Measurements from ENCODE around the gene ART4.

The ART4 gene

GRCh38 chr12:14841761-14842160 is 1.6 kb downstream of the ART4 start:
- no peak overlapping the region for H2AFZ ChIP-seq (ENCODE audit: low read depth)

DNA sequence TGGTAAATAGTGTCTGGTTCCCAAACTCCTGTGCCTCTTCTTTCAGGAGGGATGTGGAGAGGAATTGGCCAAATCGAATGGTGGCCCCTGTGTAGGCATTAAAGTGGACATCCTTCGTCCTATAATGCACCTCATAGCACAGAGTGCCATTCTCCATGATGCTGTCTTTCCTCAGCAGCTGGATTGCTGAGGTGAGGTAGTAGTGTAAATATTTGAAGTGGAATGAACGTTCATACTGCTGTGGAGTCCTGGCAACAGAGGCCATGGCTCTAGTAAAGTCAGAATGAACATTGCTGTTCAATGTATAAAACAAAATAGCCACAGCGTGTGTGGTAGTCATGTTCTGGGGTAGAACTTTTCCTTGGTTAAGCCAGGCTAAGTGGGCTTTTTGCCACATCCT is 2.7 kb downstream of the ART4 start:
- no peaks in the 10 kb centered on the region for H3K27me3 ChIP-seq (ENCODE audit: insufficient read depth, low read depth)
- H3K36me3 ChIP-seq (ENCODE audit: insufficient read depth), result no peaks in the 10 kb centered on the region
- no peak overlapping the region for H3K4me2 ChIP-seq
- no peaks in the 10 kb centered on the region for H4K20me1 ChIP-seq (ENCODE audit: insufficient read depth)
- H3K79me2 ChIP-seq (ENCODE audit: insufficient read depth, low read depth), result no peaks in the 10 kb centered on the region
- no peak overlapping the region for H3K9ac ChIP-seq
- H2AFZ ChIP-seq (ENCODE audit: low read depth), result no peak overlapping the region
- no peaks in the 10 kb centered on the region for H3K4me1 ChIP-seq (ENCODE audit: low read depth, poor library complexity, severe bottlenecking)
- TF ChIP-seq, protein P1, sequence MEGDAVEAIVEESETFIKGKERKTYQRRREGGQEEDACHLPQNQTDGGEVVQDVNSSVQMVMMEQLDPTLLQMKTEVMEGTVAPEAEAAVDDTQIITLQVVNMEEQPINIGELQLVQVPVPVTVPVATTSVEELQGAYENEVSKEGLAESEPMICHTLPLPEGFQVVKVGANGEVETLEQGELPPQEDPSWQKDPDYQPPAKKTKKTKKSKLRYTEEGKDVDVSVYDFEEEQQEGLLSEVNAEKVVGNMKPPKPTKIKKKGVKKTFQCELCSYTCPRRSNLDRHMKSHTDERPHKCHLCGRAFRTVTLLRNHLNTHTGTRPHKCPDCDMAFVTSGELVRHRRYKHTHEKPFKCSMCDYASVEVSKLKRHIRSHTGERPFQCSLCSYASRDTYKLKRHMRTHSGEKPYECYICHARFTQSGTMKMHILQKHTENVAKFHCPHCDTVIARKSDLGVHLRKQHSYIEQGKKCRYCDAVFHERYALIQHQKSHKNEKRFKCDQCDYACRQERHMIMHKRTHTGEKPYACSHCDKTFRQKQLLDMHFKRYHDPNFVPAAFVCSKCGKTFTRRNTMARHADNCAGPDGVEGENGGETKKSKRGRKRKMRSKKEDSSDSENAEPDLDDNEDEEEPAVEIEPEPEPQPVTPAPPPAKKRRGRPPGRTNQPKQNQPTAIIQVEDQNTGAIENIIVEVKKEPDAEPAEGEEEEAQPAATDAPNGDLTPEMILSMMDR (conservative IDR thresholded peaks at IDR 0.05; ENCODE audit: low read depth, low read length), result no peak
- H3K27ac ChIP-seq, result no peak overlapping the region
- no peak overlapping the region for H3K4me3 ChIP-seq (IDR thresholded peaks at IDR 0.05; ENCODE audit: insufficient read depth, low read depth, low read length)

More at GRCh38 chr12:14841761-14842160, 1.6 kb downstream of the ART4 start:
- no peak overlapping the region for H3K4me2 ChIP-seq
- no peaks in the 10 kb centered on the region for H3K4me1 ChIP-seq (ENCODE audit: low read depth, poor library complexity, severe bottlenecking)
- no peak overlapping the region for H3K4me3 ChIP-seq (IDR thresholded peaks at IDR 0.05; ENCODE audit: insufficient read depth, low read depth, low read length)
- no peaks in the 10 kb centered on the region for H4K20me1 ChIP-seq (ENCODE audit: insufficient read depth)
- H3K27ac ChIP-seq, result no peak overlapping the region
- TF ChIP-seq, protein P1 (conservative IDR thresholded peaks at IDR 0.05; ENCODE audit: low read depth, low read length), result no peak
- H3K27me3 ChIP-seq (ENCODE audit: insufficient read depth, low read depth), result no peaks in the 10 kb centered on the region
- H3K79me2 ChIP-seq (ENCODE audit: insufficient read depth, low read depth), result no peaks in the 10 kb centered on the region
- H3K9ac ChIP-seq, result no peak overlapping the region
- H3K36me3 ChIP-seq (ENCODE audit: insufficient read depth), result no peaks in the 10 kb centered on the region

GRCh38 chr12:14839262-14839661 is 4.1 kb downstream of the ART4 start:
- Histone ChIP-seq H3K4me1 (ENCODE audit: low read depth, poor library complexity, severe bottlenecking) (no peaks in the 10 kb centered on the region), H3K4me3 (IDR thresholded peaks at IDR 0.05; ENCODE audit: insufficient read depth, low read depth, low read length) (no peak overlapping the region), H3K36me3 (ENCODE audit: insufficient read depth) (no peaks in the 10 kb centered on the region), H3K27ac (no peak overlapping the region), H3K79me2 (ENCODE audit: insufficient read depth, low read depth) (no peaks in the 10 kb centered on the region), H2AFZ (ENCODE audit: low read depth) (no peak overlapping the region), H3K9ac (no peak overlapping the region), H4K20me1 (ENCODE audit: insufficient read depth) (no peaks in the 10 kb centered on the region), H3K4me2 (no peak overlapping the region), H3K27me3 (ENCODE audit: insufficient read depth, low read depth) (no peaks in the 10 kb centered on the region)
- TF ChIP-seq, protein P1 (conservative IDR thresholded peaks at IDR 0.05; ENCODE audit: low read depth, low read length), result no peak

DNA sequence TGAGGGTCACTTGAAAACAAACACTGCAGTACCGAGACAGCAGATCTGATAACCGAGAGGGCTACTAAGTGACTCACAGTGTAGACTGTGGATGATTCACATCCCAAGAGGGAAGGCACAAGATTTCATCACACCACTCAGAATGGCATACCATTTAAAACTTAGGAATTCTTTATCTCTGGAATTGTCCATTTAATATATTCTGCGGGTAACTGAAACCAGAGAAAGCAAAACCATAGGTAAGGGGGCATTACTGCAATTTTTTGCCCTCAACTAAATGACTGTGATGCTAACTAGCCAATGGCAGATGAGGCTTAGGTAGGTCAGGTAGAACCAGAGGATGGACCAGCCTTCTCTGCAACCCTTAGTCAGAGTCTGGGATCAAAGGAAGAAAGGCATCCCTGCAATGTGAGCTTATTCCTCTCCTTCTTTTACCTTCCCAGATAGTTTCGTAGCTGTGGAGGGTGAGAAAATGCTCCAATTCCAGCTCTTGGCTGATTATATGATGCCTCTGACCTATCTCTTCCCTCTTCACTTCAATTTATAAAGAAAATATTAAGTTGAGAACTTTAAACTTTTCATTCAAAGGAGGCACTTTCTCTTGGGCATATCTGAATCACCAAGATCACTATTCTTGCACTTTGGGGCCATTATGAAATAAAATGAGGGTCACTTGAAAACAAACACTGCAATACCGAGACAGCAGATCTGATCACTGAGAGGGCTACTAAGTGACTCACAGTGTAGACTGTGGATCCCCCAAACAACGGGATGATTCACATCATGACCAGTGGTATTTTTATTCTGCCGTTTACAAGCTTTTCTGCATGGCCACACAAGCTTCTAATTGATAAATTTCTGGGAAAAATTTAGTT is 6.8 kb downstream of the ART4 start:
- Histone ChIP-seq H3K27ac (no peak overlapping the region), H3K4me1 (ENCODE audit: low read depth, poor library complexity, severe bottlenecking) (no peaks in the 10 kb centered on the region), H3K4me3 (IDR thresholded peaks at IDR 0.05; ENCODE audit: insufficient read depth, low read depth, low read length) (no peak overlapping the region), H3K9ac (no peak overlapping the region), H3K36me3 (ENCODE audit: insufficient read depth) (no peaks in the 10 kb centered on the region), H3K27me3 (ENCODE audit: insufficient read depth, low read depth) (no peaks in the 10 kb centered on the region), H2AFZ (ENCODE audit: low read depth) (no peak overlapping the region), H3K4me2 (no peak overlapping the region), H3K79me2 (ENCODE audit: insufficient read depth, low read depth) (no peaks in the 10 kb centered on the region), H4K20me1 (ENCODE audit: insufficient read depth) (no peaks in the 10 kb centered on the region)
- TF ChIP-seq, protein P1 (conservative IDR thresholded peaks at IDR 0.05; ENCODE audit: low read depth, low read length), result no peak
